Endodermal cell (in vitro differentiated cells): ENCODE measurements around the gene DKK3. TPM values are rescaled to one million over a fixed set of nuclear protein-coding genes. Genes with fewer than 3 reads are reported as not detected.

Source experiments
- DNase-seq: peaks from one replicate; pipeline ENCODE4 v3.0.0-alpha.2; 2017
- H3K27ac ChIP-seq: 2 replicates; pipeline ENCODE4 v1.5.1; 2013; ENCODE audit warnings: mild to moderate bottlenecking, low read depth, low read length, moderate library complexity
- H3K27me3 ChIP-seq: 2 replicates; pipeline ENCODE4 v1.6.1; 2013; ENCODE audit warnings: mild to moderate bottlenecking, low read length, moderate library complexity; ENCODE audit not compliant: insufficient read depth, control insufficient read depth, poor library complexity, severe bottlenecking
- H3K36me3 ChIP-seq: 2 replicates; pipeline ENCODE4 v1.7.0; 2013; ENCODE audit warnings: mild to moderate bottlenecking, low read length, moderate library complexity; ENCODE audit not compliant: control insufficient read depth, insufficient read depth
- H3K4me1 ChIP-seq: one replicate; pipeline ENCODE4 v1.7.0; 2013; ENCODE audit warnings: low read length; ENCODE audit not compliant: control insufficient read depth, insufficient read depth
- H3K4me3 ChIP-seq: 2 replicates; pipeline ENCODE4 v1.5.1; 2013; ENCODE audit warnings: mild to moderate bottlenecking, low read length, moderate library complexity
- H3K9ac ChIP-seq: 2 replicates; pipeline ENCODE4 v1.6.1; 2013; ENCODE audit warnings: mild to moderate bottlenecking, low read length, moderate library complexity; ENCODE audit not compliant: poor library complexity, severe bottlenecking; ENCODE audit errors: extremely low read depth
- H3K9me3 ChIP-seq: 2 replicates; pipeline ENCODE4 v1.6.1; 2013; ENCODE audit warnings: mild to moderate bottlenecking, low read length, moderate library complexity; ENCODE audit not compliant: control insufficient read depth
- H3K27ac Mint-ChIP-seq: 2 replicates; pipeline ENCODE4 v1.8.0; 2020; ENCODE audit warnings: mixed read lengths
- H3K27me3 Mint-ChIP-seq: 2 replicates; pipeline ENCODE4 v1.8.0; 2021; ENCODE audit warnings: mild to moderate bottlenecking, mixed read lengths; ENCODE audit not compliant: insufficient read depth
- H3K36me3 Mint-ChIP-seq: 2 replicates; pipeline ENCODE4 v1.8.0; 2020; ENCODE audit warnings: low read depth, mixed read lengths
- H3K4me1 Mint-ChIP-seq: 2 replicates; pipeline ENCODE4 v1.8.0; 2020; ENCODE audit warnings: mixed read lengths
- H3K4me3 Mint-ChIP-seq: 2 replicates; pipeline ENCODE4 v1.8.0; 2020; ENCODE audit warnings: mild to moderate bottlenecking, moderate library complexity, mixed read lengths
- H3K9me3 Mint-ChIP-seq: 2 replicates; pipeline ENCODE4 v1.8.0; 2020; ENCODE audit warnings: mild to moderate bottlenecking, mixed read lengths
- WGBS, 2 experiments: methylation state at CpG; one replicate each; pipeline versions ENCODE4 v1.1.5 to v1.1.7; 2013; ENCODE audit warnings: missing lambda C conversion rate in 2 of 2, mixed read lengths in 1 of 2; ENCODE audit not compliant: insufficient coverage in 1 of 2, insufficient read length in 1 of 2; 5-methylcytosine and 5-hydroxymethylcytosine counted together
- total RNA-seq, 2 donors: library from RNA; stranded (reverse); fragmentation: NEBNext Ultra II Directional in 1 of 2; extraction: Animal tissue kit (Norgen Biotek cat#: 25700) in 1 of 2; gene quantifications; 2 replicates in 1 of 2; 3 replicates in 1 of 2; pipeline ENCODE4 v1.2.1, GENCODE V29; 2021
- TF ChIP-seq, protein P1 (sequence below): fragments of 200-600 bp; sonication (generic); conservative IDR thresholded peaks from 2 replicates; pipeline ENCODE4 v1.5.0; 2021; ENCODE audit warnings: antibody characterized with exemption, mild to moderate bottlenecking

The DKK3 gene
- total RNA-seq, 2 donors from 2014 or later = 18.8 to 42.6 TPM

DNA sequence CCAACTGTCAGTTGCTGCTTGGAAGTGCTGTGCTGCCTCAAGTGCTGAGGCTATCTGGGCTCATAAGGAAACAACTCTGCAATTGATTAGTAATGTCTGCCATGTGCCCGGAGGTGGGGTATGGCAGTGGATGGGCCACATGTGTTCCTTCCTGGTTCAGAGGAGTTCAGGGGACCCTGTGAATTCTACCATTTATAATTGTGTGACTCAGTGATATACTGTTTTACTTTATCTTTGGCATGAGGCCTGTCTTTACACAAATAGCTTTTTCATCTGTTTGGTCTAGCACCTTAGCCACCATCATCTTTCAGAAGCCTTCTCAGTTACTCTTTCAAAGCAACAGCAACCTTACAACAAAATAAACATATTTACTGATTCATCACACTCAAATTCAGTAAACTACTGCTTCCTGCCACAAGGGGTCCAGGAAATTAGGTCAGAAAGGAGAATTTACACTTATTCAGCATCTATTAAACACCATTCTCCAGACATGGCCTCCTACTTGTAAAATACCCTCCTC is 20.9 kb downstream of the DKK3 start:
- no peak overlapping the region for H3K27ac ChIP-seq
- WGBS, 2 experiments = 97 to 100% methylated on average over 1 of the region's 1 CpG

DNA sequence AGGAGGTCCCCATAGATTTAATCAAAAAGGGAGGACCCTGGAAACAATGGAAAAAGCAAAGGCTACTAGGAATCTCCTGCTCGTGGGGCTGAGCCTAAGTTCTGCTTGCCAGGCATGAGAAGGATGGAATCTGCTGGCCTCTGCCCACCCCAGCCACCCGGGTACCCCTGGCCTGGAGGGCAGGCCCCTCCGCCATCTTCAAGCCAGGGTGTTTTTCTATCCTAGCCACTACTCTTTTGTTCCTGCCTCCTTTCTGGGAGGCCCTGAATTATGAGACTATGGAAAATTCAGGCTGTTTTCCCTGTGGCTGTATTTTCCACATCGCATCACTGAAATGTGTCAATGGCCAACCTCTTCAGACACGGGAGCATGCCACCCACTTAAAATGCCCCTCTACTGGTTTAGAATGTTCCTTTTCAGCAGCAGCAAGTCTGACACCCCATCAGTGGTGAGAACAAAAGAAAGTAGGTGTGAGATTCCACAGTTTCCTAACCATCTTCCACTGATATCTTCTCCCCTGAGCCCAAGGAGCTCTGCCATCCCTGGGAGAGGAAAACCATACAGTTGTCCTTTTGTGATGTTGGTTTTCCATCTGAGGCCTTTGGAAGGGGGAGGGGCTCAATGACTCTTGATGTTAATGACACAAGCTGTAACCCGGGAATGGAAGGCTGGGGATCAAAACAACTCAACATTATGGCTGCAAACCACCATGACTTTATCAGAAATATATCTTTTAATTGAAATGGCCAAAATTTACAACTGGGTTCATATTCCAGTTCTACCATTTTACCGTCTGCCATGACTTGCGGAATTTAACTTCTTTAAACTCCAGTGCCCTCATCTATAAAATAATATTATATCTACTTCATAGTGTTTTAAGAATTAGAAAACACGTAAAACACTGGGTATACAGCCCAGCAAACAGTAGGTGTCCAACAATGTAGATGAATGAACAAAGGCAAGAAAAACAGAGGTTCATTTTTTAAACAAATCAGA is 22.2 kb downstream of the DKK3 start:
- H3K27ac ChIP-seq = no peak overlapping the region
- no peaks in the 10 kb centered on the region for H3K27me3 ChIP-seq
- H3K36me3 Mint-ChIP-seq = peaks cover 12% of the 10 kb centered on the region
- H3K36me3 ChIP-seq = peaks cover 5% of the 10 kb centered on the region
- peaks cover 55% of the 10 kb centered on the region for H3K4me1 Mint-ChIP-seq
- no peaks in the 10 kb centered on the region for H3K9me3 Mint-ChIP-seq
- H3K9ac ChIP-seq = no peak overlapping the region
- no peak overlapping the region for H3K4me3 ChIP-seq
- H3K27ac Mint-ChIP-seq = peak overlapping the region; percentile 86
- H3K4me1 ChIP-seq = peaks cover 19% of the 10 kb centered on the region
- H3K9me3 ChIP-seq = no peaks in the 10 kb centered on the region
- peak overlapping the region; percentile 26 for H3K4me3 Mint-ChIP-seq
- peak; percentile 88 for DNase-seq
- H3K27me3 Mint-ChIP-seq = no peaks in the 10 kb centered on the region
- TF ChIP-seq, protein P1, sequence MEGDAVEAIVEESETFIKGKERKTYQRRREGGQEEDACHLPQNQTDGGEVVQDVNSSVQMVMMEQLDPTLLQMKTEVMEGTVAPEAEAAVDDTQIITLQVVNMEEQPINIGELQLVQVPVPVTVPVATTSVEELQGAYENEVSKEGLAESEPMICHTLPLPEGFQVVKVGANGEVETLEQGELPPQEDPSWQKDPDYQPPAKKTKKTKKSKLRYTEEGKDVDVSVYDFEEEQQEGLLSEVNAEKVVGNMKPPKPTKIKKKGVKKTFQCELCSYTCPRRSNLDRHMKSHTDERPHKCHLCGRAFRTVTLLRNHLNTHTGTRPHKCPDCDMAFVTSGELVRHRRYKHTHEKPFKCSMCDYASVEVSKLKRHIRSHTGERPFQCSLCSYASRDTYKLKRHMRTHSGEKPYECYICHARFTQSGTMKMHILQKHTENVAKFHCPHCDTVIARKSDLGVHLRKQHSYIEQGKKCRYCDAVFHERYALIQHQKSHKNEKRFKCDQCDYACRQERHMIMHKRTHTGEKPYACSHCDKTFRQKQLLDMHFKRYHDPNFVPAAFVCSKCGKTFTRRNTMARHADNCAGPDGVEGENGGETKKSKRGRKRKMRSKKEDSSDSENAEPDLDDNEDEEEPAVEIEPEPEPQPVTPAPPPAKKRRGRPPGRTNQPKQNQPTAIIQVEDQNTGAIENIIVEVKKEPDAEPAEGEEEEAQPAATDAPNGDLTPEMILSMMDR = no peak
- WGBS, 2 experiments = 69 to 73% methylated on average over 3 to 8 of the region's 9 CpGs

More for the DNA sequence above, 20.9 kb downstream of the DKK3 start:
- TF ChIP-seq, protein P1 = peak; percentile 67
- Mint-ChIP-seq H3K4me3 (no peak overlapping the region), H3K27ac (peak overlapping the region; percentile 69), H3K36me3 (peaks cover 8% of the 10 kb centered on the region), H3K27me3 (no peaks in the 10 kb centered on the region), H3K9me3 (no peaks in the 10 kb centered on the region), H3K4me1 (peaks cover 67% of the 10 kb centered on the region)
- Histone ChIP-seq H3K4me3 (no peak overlapping the region), H3K27me3 (no peaks in the 10 kb centered on the region), H3K9me3 (no peaks in the 10 kb centered on the region), H3K4me1 (peaks cover 24% of the 10 kb centered on the region), H3K9ac (no peak overlapping the region), H3K36me3 (no peaks in the 10 kb centered on the region)
- peak; percentile 75 for DNase-seq

DNA sequence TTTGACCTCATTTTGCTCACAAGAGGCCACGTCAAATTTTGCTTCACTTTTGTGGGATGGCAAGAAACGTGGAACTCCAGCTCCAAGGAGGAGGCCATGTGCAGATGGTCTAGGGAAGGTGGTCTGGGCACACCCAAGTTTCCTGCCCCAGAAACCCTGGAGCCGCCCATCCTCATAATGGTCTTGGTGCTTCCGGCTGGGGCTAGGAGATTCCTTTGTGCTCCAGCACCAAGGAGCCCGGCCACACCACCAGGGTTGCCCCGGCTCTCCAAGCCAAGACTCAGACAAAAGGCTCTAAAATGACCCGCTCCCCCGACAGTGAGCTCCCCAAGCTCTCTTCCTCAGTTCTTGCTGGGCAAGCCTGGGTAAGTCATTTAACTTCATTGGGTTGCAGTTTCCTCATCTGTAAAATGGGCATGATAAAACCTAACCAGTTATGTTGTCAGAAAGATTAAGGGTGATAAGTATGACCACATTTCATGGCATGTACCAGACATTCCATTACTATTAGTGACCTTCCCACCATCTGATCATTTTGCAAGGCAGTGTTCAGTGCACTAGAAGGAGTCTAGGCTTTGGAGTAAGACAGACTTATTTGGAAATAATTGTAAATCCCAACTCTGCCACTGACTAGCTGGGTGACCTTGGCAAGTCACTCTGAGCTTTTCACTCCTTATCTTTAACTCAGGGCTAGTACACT is 23.3 kb downstream of the DKK3 start:
- Histone ChIP-seq H3K4me3 (no peak overlapping the region), H3K9me3 (no peaks in the 10 kb centered on the region), H3K9ac (no peak overlapping the region), H3K27me3 (no peaks in the 10 kb centered on the region), H3K27ac (no peak overlapping the region), H3K36me3 (peaks cover 5% of the 10 kb centered on the region), H3K4me1 (peaks cover 19% of the 10 kb centered on the region)
- TF ChIP-seq, protein P1 = no peak
- no peak overlapping the region for H3K4me3 Mint-ChIP-seq
- peak; percentile 46 for DNase-seq
- peaks cover 16% of the 10 kb centered on the region for H3K36me3 Mint-ChIP-seq
- WGBS, 2 experiments = 92 to 93% methylated on average over 6 to 8 of the region's 8 CpGs
- H3K27me3 Mint-ChIP-seq = no peaks in the 10 kb centered on the region
- peaks cover 51% of the 10 kb centered on the region for H3K4me1 Mint-ChIP-seq
- no peaks in the 10 kb centered on the region for H3K9me3 Mint-ChIP-seq
- H3K27ac Mint-ChIP-seq = peak overlapping the region; percentile 30
